HG03175 (cell line): ENCODE measurements around the gene MIDN.
A peak's percentile ranks its signal among the peaks of the same experiment; 100 is the strongest.

Experiments
- ATAC-seq: cut with Tn5 transposase; IDR thresholded peaks from one replicate; pipeline ENCODE4 v1.9.1; 2021; ENCODE audit warnings: mild to moderate bottlenecking, moderate library complexity; ENCODE audit not compliant: unreplicated experiment

MIDN gene

DNA sequence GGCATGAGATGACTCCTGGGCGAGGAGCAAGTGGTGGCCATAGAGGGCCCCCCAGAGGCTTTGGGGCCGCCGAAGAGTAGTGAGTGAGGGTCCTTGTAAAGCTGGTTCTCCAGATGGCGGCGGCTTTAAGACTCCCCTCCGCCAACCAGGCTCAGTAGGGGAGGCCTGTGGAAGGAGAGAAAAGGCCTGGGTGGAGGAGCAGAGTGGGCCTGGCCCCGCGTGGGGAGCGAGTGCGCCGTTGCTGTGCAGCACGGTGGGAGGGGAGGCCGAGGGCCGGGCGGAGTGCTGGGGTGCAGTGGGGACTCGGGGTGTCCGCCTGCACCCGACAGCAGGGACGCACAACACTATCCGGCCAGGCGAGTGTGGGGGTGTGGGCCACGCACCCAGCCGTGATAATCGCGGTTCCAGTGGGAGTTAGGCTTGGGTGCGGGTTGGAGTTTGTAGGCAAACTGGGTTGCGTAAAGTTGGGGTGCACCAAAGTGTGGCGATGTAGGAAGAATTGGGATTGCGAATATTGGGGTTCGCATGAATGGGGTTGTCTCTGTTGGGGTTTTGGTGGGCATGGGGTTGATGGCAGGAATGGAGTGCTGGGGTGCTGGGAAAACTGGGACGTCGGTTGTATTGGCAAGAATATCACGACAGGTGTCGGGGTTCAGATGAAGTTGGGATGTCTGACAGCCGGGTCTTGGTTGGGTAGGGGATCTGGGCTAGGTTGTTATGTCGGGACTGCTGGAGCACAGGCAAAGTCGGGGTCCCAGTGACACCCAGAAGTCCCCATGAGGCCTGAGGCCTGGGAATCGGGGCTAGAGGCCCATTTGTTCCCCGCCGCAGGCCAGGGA lies 20.1 kb downstream of the MIDN start:
- ATAC-seq, result no peak

DNA sequence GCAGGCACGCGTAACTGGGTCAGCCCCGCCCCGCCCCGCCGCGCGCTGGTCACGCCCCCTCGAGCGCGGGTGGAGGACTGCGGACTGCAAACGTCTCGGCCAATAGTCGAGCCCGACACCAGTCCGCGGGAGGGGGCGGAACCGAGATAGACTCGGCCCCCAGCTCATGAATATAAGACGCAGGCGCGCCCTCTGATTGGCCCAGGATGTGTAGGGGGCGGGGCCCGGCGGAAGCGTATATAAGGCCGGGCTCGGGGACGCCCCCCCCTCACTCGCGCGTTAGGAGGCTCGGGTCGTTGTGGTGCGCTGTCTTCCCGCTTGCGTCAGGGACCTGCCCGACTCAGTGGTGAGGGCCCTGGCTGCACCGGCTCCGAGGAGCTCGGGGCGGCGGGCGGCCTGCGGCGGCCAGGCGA lies 20.7 kb downstream of the MIDN start, which contains the start of gene CIRBP:
TSS of gene CIRBP (plus strand) at position 268 of the 413 bp plus-strand sequence. CDS start 1,602 bp downstream, outside the sequence.
- ATAC-seq, result peak; percentile 66

DNA sequence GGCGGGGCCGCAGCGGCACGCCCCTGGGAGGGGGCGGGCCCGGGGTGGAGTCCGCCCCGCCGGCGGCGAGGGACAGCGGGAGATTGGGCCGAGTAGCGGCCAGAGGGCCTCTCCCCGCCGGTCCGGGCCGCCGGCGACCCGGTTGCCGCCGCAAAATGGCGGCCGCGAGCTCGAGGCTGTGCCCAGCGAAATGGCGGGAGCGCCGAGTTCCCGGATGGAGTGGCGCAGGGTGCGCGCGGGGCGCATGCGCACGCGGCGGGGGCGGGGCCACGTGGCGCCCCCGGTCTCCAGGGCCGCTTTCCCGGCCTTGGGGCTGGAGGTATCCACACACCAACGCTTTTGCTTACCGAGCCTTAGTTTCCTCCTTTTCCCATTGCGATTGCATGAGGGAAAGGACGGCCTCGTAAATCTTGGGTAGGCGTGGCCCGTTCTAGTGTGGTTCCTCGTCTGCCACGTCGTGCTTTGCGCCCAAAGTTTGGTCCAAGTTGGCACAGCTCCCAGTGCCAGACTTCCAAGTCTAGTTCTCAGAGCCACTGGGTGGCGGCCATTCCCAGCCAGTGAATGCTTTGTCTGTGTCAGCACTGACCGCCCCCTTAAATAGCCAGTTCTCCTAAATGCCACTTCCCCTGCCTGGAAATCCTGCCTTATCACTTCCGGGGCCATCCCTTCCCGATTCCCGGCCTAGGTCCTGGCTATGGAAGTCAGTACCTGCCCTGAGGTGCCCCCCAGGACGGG lies 21.3 kb downstream of the MIDN start:
- peak; percentile 26 for ATAC-seq

DNA sequence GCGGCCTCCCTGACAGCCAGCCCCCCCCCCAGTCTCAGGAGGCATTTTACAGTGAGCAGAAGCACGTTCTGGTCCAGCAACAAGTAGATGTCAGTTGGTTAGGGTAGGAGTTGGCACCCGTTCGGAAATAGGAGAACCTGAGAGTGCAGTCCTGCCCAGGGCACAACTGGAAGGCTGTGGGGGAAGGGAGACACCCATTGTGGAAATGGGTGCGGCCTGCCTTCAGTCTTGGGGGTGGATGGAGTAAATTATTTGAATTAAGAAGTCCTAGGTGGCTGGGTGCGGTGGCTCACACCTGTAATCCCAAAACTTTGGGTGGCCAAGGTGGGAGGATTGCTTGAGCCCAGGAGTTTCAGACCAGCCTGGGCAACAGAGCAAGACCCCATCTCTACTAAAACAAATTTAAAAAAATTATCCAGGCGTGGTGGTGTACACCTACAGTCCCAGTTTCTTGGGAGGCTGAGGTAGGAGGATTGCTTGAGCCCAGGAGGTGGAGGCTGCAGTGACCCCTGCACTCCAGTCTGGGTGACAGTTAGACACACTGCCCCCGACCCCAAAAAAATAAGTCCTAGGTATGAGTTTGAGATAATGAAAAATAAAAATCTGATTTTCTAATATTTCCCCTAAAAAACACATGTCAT lies 21.9 kb downstream of the MIDN start:
- no peak for ATAC-seq

DNA sequence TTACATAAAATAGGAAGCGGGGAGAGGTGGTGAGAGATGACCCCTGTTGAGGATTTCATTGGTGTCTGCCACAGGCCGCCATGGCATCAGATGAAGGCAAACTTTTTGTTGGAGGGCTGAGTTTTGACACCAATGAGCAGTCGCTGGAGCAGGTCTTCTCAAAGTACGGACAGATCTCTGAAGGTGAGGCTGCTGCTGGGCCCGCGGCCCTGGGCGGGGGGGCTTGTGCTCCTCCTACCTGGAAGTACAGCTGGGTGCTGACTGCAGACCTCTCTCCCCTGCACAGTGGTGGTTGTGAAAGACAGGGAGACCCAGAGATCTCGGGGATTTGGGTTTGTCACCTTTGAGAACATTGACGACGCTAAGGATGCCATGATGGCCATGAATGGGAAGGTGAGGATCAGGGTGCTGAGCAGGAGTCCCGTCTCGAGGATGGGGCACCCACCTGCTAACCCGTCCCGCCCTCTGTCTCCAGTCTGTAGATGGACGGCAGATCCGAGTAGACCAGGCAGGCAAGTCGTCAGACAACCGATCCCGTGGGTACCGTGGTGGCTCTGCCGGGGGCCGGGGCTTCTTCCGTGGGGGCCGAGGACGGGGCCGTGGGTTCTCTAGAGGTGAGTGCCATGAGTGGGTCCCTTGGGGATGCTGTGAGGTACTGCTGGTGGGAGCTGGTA lies 22.6 kb downstream of the MIDN start:
- ATAC-seq, result no peak

DNA sequence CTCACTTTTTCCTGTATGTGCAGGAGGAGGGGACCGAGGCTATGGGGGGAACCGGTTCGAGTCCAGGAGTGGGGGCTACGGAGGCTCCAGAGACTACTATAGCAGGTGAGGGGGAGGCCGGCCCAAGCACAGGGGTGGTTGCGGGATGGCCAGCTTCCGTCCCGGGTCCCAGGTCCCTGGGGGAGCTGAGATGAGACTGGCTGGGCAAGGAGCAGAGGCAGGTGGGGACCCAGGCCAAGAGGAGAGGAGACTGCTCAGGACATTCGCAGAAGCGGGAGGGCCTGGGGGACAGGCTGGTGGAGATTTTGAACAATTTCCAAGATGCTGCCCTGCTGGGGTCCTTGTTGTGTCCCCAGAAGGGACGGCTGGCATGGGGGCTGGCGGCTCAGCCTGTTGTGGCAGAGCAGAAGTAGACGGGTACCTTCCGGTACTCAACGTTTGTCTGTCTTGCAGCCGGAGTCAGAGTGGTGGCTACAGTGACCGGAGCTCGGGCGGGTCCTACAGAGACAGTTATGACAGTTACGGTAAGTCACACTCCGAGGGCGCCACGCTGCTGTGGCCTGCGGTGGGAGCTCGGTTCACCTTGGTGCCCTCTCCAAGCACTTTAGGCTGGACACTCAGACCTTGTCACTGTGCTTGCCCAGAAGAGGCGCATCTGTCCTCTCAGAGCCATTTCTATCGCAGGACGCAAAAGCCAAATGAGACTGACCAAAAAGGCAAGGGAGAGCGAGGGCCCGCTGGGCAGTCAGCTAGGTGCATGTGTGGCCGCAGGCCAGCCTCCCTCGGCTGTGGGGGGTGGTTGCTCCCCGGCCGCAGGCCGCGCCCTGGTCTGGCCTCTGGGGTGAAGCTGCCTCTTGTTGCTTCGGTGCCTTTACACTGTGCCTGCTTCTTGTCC lies 23.4 kb downstream of the MIDN start:
- no peak for ATAC-seq

DNA sequence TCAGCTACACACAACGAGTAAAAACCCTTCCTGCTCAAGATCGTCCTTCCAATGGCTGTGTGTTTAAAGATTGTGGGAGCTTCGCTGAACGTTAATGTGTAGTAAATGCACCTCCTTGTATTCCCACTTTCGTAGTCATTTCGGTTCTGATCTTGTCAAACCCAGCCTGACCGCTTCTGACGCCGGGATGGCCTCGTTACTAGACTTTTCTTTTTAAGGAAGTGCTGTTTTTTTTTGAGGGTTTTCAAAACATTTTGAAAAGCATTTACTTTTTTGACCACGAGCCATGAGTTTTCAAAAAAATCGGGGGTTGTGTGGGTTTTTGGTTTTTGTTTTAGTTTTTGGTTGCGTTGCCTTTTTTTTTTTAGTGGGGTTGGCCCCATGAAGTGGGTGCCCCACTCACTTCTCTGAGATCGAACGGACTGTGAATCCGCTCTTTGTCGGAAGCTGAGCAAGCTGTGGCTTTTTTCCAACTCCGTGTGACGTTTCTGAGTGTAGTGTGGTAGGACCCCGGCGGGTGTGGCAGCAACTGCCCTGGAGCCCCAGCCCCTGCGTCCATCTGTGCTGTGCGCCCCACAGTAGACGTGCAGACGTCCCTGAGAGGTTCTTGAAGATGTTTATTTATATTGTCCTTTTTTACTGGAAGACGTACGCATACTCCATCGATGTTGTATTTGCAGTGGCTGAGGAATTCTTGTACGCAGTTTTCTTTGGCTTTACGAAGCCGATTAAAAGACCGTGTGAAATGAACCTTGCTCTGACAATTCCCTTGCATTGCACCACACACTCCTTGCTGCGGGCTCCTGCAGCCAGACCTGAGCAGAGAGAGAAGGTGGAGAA lies 24.3 kb downstream of the MIDN start:
- no peak for ATAC-seq

DNA sequence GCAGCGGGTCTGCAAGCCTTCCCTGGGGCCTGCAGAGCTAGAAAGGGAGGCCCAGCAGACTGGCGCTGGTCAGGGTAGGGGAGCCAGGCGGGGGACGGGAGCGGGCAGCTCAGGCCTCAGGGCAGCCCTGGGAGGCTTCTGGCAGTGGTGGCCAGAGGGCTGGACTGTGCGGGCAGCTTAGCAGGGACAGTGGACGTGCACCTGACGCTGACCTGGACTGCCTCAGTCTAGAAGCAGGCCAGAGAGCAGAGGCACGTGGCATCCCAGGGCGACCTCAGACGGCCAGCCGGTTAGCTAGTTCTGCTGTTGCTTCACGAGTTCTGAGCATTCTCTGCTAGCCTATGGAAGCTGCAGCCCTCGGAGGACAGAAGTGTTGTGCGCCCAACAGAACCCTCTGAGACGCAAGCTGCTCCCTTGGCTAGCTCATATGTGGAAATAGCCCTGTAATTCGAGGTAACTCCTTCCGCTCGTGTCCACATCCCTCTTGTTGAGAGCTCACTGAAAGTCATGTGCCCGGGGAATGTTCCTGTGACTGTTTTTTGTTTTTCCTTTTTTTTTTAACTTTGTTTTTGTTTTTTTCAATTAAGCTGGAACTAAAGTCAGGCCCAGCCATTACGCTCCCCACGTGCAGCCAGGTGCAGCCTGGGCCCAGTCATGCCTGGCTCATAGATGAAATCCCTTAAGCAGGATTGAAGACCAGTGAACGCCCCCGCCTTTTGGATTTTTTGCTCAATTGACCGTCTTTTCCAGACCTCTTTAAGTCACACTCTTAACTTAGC lies 25.1 kb downstream of the MIDN start:
- ATAC-seq, result no peak

DNA sequence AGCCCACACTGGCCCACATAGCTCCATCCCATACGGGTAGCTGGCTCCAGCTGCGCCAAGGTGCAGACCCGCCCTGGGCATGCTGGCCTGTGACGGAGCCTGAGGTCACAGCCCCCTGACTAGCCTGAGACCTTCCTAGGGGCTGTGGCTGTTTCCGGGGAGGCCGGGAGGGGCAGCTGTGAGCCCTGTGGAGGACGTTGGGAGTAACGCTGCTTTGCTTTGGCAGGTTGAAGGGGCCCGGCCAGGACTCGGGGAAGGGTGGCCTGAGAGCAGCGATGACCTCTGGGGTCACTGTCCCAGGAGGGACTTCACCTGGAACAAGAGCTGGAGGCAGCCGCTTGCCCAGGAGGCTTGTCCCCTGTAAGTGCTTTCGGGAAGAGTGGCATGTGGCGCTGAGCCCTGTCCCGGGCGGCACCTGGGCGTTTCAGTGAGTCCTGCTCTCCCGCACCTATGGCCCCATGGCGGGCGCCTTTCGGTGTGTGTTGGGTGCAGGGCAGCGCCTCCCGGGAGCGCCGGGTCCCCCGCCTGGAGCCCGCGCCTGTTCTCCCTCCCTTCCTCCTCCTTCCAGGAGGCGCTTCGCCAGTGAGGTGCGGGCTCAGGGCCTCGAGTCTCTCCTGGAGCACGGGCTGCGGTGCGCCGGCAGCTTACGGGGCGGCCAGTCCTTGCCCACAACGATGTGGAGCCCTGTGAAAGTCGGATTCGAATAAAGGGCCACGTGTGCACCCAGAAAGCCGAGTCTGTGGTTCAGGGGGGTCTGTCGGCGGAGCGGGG lies 25.9 kb downstream of the MIDN start:
- ATAC-seq, result no peak

DNA sequence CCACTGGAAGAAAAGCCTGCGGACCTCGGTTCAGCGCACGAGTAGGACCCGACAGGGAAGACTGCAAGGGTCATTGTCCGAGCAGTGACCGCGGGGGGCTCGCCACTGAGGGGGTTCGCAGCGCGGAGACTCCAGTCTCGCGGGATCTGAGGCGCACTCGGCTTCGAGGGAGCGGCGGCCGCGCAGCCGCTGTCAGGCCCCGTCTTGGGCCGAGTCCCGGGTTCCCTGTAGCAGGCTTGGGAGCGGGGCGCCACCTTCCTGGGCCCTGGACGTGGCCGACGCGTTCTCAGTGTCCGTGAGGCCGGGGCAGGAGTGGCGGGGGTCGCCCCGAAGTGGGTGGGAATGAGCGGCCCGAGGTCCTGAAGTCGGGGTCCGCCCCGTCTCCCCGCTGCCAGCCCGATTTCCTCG lies 26.5 kb downstream of the MIDN start:
- no peak for ATAC-seq

DNA sequence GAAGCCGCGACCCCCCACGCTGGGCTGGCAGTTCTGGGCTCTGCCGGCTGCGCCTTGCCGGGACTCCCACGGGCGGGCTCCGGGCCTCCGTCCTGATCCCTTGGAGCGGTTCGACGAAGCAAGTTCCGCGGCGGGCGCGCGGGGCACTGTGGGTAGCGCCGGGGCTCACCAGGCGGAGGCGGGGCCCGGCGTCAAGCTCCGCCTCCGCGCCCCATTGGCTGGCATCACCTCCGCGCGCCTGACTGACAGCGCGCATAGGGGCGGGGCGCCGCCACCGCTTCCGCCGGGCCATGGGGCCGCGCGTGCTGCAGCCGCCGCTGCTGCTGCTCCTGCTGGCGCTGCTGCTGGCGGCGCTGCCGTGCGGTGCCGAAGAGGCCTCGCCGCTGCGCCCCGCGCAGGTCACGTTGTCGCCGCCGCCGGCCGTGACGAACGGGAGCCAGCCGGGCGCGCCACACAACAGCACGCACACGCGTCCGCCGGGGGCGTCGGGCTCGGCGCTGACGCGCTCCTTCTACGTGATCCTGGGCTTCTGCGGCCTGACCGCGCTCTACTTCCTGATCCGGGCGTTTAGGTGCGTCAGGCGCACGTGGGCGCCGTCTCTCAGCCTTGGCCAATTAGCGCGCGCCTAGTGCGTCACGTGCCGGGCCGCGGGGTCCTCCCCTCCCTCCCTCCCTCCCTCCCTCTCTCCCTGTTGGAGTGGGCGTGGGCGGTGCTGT lies 27.0 kb downstream of the MIDN start, which contains the start of gene FAM174C:
TSS of gene FAM174C (plus strand) at position 271 of the 716 bp plus-strand sequence. CDS start at position 291, 20 bp downstream.
- ATAC-seq, result peak; percentile 80

DNA sequence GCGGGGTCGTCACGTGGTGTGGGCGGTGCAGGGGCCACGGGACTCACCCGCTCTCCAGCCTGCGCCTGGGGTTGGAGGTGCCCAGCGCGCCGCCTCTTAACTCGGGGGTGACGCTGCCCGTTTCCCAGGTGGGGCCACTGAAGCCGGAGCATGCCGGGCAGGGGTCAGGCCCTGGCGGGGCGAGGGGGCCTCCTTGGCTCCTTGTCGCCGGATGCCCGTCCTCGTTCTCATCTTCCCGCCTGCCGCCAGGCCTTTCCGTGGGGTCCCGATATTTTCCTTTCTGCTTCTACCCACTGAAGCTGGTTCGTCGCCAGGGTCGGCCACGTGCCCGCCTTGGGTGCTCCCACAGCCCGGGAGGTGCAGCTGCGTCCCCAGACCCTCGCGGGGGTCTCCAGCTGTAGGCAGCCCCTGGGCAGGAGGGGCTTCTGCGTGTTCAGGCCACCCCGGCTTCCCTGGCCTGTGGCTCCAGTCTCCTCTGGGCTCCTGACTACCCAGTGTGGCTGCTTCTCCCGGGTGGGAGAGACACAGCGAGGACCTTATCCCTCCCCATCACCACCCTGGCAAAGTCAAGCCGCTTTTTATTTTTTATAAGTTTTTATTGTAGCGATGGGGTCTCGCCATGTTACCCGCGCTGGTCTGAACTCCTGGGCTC lies 27.7 kb downstream of the MIDN start:
- ATAC-seq, result no peak

DNA sequence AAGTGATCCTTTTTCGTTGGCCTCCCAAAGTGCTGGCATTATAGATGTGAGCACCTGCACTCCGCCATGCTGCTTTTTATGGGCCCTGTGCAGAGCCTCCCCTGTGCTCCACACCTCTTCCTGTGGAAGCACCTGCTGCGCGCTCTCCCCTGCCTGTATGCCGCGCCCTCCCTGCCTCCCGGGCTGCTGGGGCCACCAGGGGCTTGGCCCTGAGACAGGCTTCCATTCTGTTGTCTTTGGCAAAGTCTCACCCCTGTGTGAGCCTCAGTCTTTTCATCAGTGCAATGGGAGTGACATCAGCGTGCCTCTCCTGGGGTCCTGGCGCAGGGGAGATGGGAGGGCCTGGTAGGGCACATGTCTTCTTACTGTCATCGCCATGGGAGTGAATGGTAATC lies 28.2 kb downstream of the MIDN start:
- ATAC-seq, result no peak

DNA sequence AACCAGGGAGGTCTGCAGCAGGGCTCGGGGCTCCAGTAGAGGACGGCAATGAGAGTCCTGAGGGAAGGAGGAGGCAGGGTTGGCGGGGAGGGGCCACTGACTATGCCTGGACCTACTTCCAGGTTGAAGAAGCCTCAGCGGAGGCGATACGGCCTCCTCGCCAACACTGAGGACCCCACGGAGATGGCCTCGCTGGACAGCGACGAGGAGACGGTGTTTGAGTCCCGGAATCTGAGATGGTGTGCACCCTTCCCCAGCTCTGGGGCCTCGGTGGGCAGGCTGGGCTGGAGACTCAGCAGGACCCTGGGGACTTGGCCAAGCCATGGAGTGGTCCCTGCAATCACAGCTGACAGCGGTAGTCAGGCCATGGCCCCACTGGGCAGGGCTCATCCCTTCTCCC lies 28.7 kb downstream of the MIDN start:
- ATAC-seq, result no peak

DNA sequence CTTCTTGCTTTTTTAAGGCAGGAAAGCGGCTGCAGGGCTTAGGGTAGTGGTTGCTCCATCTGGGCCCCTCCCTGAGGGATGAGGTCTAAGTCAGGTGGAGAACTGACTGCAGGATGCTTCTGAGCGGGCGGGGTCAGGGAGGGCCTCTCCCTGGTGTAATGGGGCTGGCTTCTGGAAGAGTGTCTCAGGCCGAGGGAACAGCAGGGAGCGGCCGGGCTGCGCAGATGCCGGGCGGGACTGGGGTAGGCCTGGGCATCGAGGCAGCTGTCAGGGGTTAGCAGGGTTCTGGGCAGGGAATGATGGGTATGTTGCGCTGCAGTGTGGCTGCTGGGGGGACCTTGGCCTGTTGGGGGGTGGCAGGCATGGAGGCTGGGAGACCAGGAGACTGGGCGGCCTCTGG lies 29.7 kb downstream of the MIDN start:
- no peak for ATAC-seq
